Caco-2 (cell line): ENCODE results near the gene DYNLT2. TPM values are rescaled to one million over a fixed set of nuclear protein-coding genes. Genes with fewer than 3 reads are reported as not detected.

Source experiments
- BruUV-seq: library from RNA; stranded (reverse); fragments of 400-500 nt; replicated peaks from 2 replicates; lab custom pipeline; 2021; lab: Mats Ljungman, UMichigan
- CTCF ChIA-PET: fragments of 300-600 bp; sonication (Branson Sonifier 250); formaldehyde crosslinking; loops from one replicate; lab custom pipeline; 2022; ENCODE audit warnings: antibody characterized with exemption; lab: Charles Lee
- POLR2A ChIA-PET: fragments of 300-600 bp; sonication (Branson Sonifier 250); formaldehyde crosslinking; loops from one replicate; lab custom pipeline; 2022; ENCODE audit warnings: antibody characterized with exemption; lab: Charles Lee
- DNase-seq, 2 experiments: peaks; one replicate each; pipeline versions ENCODE4 v3.0.0 to v3.0.0-alpha.2; 2020 to 2022
- H3K27me3 ChIP-seq: replicated peaks from 2 replicates; pipeline ENCODE4 v1.6.0; 2011; ENCODE audit warnings: low read length; ENCODE audit not compliant: control insufficient read depth, insufficient read depth
- H3K36me3 ChIP-seq: 2 replicates; pipeline ENCODE4 v1.5.1; 2011; ENCODE audit warnings: low read length; ENCODE audit not compliant: control insufficient read depth, insufficient read depth
- H3K4me1 ChIP-seq: fragments of 250-450 bp; sonication (Bioruptor Pico); 2 replicates; pipeline ENCODE4 v1.5.1; 2020; ENCODE audit warnings: mild to moderate bottlenecking
- H3K4me3 ChIP-seq: 2 replicates; pipeline ENCODE4 v1.5.1; 2011; ENCODE audit warnings: low read depth, mild to moderate bottlenecking, control low read depth, low read length
- H3K9me3 ChIP-seq: fragments of 250-450 bp; sonication (Bioruptor Pico); 2 replicates; pipeline ENCODE4 v1.5.1; 2020; ENCODE audit warnings: mild to moderate bottlenecking, moderate library complexity
- H3K27ac Mint-ChIP-seq: one replicate; pipeline ENCODE4 v1.8.0; 2022; ENCODE audit warnings: mixed read lengths; ENCODE audit not compliant: unreplicated experiment
- H3K27me3 Mint-ChIP-seq: one replicate; pipeline ENCODE4 v1.8.0; 2022; ENCODE audit warnings: mixed read lengths; ENCODE audit not compliant: insufficient read depth, unreplicated experiment
- H3K36me3 Mint-ChIP-seq: one replicate; pipeline ENCODE4 v1.8.0; 2022; ENCODE audit warnings: mild to moderate bottlenecking, mixed read lengths; ENCODE audit not compliant: insufficient read depth, unreplicated experiment
- H3K4me1 Mint-ChIP-seq: one replicate; pipeline ENCODE4 v1.8.0; 2022; ENCODE audit warnings: low read depth, mixed read lengths; ENCODE audit not compliant: unreplicated experiment
- H3K4me3 Mint-ChIP-seq: one replicate; pipeline ENCODE4 v1.8.0; 2022; ENCODE audit warnings: mild to moderate bottlenecking, moderate library complexity, mixed read lengths; ENCODE audit not compliant: unreplicated experiment
- H3K9me3 Mint-ChIP-seq: one replicate; pipeline ENCODE4 v1.8.0; 2022; ENCODE audit warnings: mixed read lengths; ENCODE audit not compliant: unreplicated experiment
- CTCF ChIP-seq, 2 experiments: fragments of 200-600 bp in 1 of 2; IDR thresholded peaks; 1 replicate in 1 of 2; 2 replicates in 1 of 2; pipeline versions ENCODE4 v1.5.1 to v1.8.0; 2011 to 2022; ENCODE audit warnings: antibody characterized with exemption in 1 of 2, control low read depth in 1 of 2, inconsistent platforms in 1 of 2, low read depth in 1 of 2, low read length in 1 of 2, mild to moderate bottlenecking in 1 of 2, moderate library complexity in 1 of 2; ENCODE audit not compliant: insufficient read depth in 1 of 2, severe bottlenecking in 1 of 2, unreplicated experiment in 1 of 2
- intact Hi-C: fragments of 100-400 bp; cut with micrococcal nuclease; formaldehyde crosslinking; loops from one replicate; pipeline ENCODE4 v1.10.0; 2022; ENCODE audit not compliant: unreplicated experiment
- total RNA-seq: library from RNA; stranded (reverse); gene quantifications from 2 replicates; pipeline ENCODE4 v1.2.3, GENCODE V29; 2022

DYNLT2 gene
- total RNA-seq, 1 experiment from 2014 or later = 2.4 TPM

DNA sequence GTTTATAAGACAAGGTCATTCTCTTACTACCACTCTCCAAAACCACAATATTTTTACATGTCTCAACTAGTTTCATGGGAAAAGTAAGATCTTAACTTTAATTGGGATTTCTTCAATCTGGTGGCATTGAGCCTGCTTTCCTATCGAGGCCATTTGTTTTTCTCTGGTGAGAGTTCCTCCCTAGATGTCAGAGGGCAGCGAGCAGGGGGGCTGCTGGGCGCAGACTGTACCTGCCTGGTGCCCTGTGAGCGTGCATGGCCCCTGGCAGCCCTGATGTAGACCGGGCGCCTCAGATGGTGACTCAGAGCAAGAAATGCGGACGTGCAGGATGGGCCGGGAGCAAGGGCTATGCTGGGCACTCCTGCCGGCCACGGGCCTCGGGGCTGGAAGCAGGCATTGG lies 27.3 kb upstream of the DYNLT2 start:
- H3K9me3 ChIP-seq = no peaks in the 10 kb centered on the region
- intact Hi-C loops = no loop called here
- Mint-ChIP-seq H3K4me3 (no peak overlapping the region), H3K36me3 (no peaks in the 10 kb centered on the region), H3K4me1 (peaks cover 5% of the 10 kb centered on the region), H3K27me3 (no peaks in the 10 kb centered on the region), H3K27ac (no peak overlapping the region), H3K9me3 (no peaks in the 10 kb centered on the region)
- ChIA-PET CTCF (no interaction called here), POLR2A (no interaction called here)
- no peaks in the 10 kb centered on the region for H3K27me3 ChIP-seq
- H3K4me3 ChIP-seq = no peak overlapping the region
- H3K36me3 ChIP-seq = peaks cover 1% of the 10 kb centered on the region; the same call in 1 of the 2 replicates
- BruUV-seq = no TSS peak
- TF ChIP-seq CTCF (IDR thresholded peaks at IDR 0.05; ENCODE audit: insufficient read depth in 1 of 2, low read depth in 1 of 2, low read length in 1 of 2, severe bottlenecking in 1 of 2, unreplicated experiment in 1 of 2) = no peak
- DNase-seq = no peak
- no peaks in the 10 kb centered on the region for H3K4me1 ChIP-seq

GRCh38 chr6:169777896-169778295 lies 26.5 kb upstream of the DYNLT2 start:
- H3K9me3 Mint-ChIP-seq = no peaks in the 10 kb centered on the region
- Histone ChIP-seq H3K36me3 (peaks cover 1% of the 10 kb centered on the region; the same call in 1 of the 2 replicates), H3K4me3 (no peak overlapping the region), H3K27me3 (no peaks in the 10 kb centered on the region), H3K9me3 (no peaks in the 10 kb centered on the region), H3K4me1 (no peaks in the 10 kb centered on the region)
- H3K27ac Mint-ChIP-seq = no peak overlapping the region
- intact Hi-C loops = no loop called here
- H3K36me3 Mint-ChIP-seq = no peaks in the 10 kb centered on the region
- ChIA-PET CTCF (no interaction called here), POLR2A (no interaction called here)
- no TSS peak for BruUV-seq
- H3K4me3 Mint-ChIP-seq = no peak overlapping the region
- DNase-seq = no peak
- H3K27me3 Mint-ChIP-seq = no peaks in the 10 kb centered on the region
- no peak for TF ChIP-seq CTCF (IDR thresholded peaks at IDR 0.05; ENCODE audit: insufficient read depth in 1 of 2, low read depth in 1 of 2, low read length in 1 of 2, severe bottlenecking in 1 of 2, unreplicated experiment in 1 of 2)
- H3K4me1 Mint-ChIP-seq = peaks cover 5% of the 10 kb centered on the region

DNA sequence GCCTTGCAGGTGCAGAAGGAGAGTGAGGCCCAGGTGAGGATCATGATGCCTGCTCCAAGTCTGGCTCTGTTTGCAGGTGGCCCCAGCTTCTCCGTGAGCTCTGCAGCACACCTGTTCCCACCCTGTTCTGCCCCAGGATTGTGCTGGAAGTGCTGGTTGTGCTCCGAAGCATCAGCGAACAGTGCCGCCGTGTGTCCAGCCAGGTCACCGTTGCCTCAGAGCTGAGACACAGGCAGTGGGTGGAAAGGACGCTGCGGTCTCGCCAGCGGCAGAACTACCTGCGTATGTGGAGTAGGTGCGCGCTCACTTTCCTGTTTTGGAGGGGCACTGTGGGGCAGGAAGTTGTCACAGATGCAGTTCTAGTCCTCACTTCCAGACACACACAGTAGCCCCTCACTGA lies 25.0 kb upstream of the DYNLT2 start:
- Histone ChIP-seq H3K9me3 (no peaks in the 10 kb centered on the region), H3K4me3 (no peak overlapping the region), H3K4me1 (no peaks in the 10 kb centered on the region), H3K27me3 (no peaks in the 10 kb centered on the region), H3K36me3 (peaks cover 1% of the 10 kb centered on the region; the same call in 1 of the 2 replicates)
- peaks cover 6% of the 10 kb centered on the region for H3K36me3 Mint-ChIP-seq
- POLR2A ChIA-PET = no interaction called here
- BruUV-seq = no TSS peak
- CTCF ChIA-PET = no interaction called here
- no peak for DNase-seq
- H3K27me3 Mint-ChIP-seq = no peaks in the 10 kb centered on the region
- intact Hi-C loops = no loop called here
- H3K4me3 Mint-ChIP-seq = no peak overlapping the region
- no peaks in the 10 kb centered on the region for H3K9me3 Mint-ChIP-seq
- H3K27ac Mint-ChIP-seq = no peak overlapping the region
- no peak for TF ChIP-seq CTCF (IDR thresholded peaks at IDR 0.05; ENCODE audit: insufficient read depth in 1 of 2, low read depth in 1 of 2, low read length in 1 of 2, severe bottlenecking in 1 of 2, unreplicated experiment in 1 of 2)
- H3K4me1 Mint-ChIP-seq = peaks cover 5% of the 10 kb centered on the region
